HG02884 (cell line): Measurements from ENCODE around the gene CSDE1.

Experiments
- ATAC-seq: cut with Tn5 transposase; IDR thresholded peaks from one replicate; pipeline ENCODE4 v1.9.1; 2021; ENCODE audit warnings: mild to moderate bottlenecking, moderate library complexity; ENCODE audit not compliant: unreplicated experiment

Gene CSDE1

DNA sequence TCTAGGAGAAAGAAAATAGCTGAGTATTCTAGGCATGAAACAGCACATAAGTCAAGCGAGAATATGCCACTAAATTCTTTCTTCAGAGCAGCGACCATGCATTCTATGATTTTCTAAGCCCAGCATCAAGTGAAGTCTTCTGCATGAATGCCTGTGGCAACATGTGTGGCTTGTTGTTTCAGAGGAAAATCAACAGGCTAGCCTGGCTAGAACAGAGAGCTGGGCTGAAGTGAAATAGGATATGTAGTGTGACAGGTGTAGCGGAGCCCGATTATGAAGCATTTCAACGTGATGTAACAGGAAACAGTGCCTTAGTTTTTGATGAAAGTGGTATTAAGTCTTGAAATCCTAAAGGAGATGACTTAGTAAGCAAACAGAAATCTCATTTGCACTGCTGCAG is 7.0 kb downstream of the CSDE1 start:
- no peak for ATAC-seq

DNA sequence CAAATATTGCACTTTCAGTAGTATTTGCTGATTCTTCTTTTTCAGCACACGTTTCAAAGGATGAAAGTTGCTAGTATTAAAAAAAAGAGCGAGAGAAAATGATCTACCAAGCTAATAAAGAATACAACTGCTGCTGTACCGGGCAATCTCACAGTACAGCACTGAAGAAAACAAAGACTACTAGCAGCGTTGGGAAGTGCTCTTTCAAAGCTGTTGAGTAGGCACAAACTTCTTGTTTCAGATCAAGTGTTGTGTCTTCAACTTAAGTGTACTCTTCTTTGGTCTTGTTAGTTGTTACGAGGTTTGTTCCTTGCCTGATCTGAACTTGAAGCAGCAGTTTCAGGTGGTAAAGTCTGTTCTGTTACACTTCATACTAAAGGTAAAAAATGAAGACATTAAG is 7.9 kb downstream of the CSDE1 start:
- no peak for ATAC-seq

DNA sequence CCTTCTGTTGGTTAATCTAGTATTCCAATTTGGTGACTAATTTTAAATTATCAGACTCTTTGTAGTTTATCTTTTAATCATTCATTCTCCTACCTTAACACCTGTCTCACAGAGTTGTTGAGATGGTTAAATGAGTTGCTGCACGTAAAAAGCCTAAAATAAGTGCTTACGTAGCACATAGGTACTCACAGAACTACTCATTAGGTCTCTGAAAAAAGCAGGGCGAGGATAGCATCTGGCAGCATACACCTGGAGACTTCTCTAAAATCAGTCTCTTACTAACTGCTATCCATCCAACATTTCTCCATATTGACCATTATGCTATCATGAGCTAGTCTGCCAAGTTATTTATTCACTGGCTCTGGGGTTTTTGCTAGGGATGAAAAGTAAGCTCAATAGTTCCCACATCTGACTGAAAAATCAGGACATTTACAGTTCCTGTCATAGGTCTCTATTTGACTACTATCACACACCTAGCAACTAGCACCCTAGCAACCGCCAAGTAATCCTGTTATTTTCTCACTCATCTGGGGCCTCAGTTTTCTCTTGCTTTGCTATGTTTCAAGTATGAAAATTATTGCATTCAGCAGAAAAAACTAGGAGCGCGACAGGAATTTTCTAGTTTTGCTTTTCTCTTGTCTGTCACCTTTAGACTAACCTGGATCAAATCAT is 11.2 kb downstream of the CSDE1 start:
- no peak for ATAC-seq

DNA sequence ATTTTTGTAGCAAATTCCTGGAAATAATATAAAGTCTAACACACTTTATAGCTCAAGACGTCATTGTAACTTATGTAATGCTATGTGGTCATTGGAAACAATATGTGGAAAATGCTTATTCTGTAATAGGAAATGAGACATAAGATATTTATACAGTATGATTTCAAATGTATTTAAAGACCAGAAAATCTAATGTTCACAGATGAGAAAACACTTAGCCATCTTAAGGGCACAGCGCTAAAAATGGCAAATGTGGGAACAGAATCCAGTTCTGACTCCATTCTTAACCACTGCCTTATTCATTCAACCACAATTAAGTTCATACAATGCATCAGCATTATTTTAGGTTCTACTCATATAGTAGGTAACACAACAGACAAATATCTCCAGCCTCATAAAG is 12.5 kb downstream of the CSDE1 start:
- no peak for ATAC-seq

DNA sequence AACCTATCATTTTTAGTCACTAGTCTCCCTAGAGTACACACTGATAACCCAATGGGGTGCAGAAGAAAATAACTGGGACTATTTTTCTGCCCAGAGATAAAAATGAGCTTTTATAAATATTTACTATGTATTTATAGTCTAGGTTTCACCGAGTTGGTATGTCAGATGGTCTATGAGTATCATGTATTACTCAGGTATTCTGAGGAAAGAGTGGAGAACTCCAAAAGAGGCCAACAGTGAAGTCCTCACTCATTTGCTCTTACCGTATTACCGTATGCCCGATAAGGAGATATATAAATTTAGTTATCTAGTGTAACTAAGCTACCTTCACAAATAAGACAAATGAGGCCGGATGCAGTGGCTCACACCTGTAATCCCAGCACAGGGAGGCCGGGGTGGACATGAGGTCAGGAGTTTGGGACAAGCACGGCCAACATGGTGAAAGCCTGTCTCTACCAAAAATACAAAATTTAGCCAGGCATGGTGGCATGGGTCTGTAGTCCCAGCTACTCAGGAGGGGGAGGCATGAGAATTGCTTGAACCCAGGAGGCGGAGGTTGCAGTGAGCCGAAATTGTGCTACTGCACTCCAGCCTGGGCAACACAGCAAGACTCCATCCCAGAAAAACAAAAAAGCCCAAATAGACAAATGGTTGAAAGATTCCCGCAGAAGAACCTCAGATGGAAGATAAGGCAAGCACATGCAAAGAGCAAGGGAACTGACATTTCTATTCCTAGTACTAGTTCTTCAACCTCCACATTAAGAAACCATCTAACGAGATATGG is 15.6 kb downstream of the CSDE1 start:
- ATAC-seq: no peak

DNA sequence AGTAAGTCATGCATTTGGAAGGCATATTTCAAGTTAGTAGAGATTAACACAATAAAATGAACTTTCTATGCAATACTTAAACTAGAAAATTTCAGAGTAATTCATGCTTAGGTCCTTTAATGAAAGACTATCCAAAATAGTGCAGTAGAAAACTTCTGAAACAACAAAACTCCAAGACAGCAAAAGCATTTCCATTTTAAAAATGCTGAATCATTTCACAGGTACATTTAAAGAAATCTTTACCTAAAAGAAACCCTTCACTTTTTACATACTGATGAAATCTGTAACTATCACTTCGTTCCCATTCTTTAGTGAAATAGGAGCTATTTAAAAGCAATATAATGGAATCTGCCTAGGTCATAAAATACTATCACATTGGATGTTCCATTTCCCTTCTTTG is 17.5 kb downstream of the CSDE1 start:
- ATAC-seq: no peak

DNA sequence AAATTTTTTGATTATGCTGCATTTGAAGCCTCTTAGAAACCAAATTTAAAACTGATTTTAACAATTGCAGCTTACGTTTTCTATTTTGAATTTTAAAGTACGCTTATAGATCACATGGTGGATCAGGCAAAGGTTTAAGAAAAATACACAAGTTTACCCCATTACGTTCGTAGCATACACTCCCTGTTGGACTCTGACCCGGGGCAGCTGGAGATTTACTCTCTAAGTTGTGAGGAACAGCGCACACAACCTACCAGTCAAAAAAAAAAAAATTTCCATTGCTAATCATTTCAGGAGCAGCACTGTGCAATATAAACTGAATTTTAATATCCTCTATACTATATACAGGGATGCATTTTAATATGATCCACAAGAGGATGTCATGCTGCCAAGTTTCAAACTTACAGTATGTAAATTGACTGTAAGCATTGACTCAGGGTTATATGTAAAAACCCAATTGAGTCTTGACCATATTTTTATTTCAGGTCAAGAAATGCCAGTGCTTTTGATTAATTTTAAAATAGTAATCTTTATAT is 20.4 kb downstream of the CSDE1 start:
- ATAC-seq: no peak

DNA sequence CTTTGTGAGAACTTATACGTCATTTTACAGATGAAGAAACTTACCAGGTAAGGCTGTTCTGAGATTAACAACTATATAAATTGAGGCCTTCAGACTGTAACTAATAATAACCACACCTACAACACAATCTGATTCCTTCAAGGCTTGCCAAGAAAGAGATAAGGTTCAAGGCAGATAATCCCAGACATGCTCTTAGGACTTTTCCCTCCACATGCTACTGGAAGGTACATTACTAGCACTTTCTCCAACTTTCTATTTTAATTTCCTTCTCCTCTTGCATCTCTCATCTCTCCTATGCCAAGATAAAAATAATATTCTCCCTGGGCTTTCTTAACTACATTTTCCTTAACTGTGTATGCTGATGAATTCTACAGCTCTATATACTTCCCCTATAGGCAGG is 22.3 kb downstream of the CSDE1 start:
- no peak for ATAC-seq

DNA sequence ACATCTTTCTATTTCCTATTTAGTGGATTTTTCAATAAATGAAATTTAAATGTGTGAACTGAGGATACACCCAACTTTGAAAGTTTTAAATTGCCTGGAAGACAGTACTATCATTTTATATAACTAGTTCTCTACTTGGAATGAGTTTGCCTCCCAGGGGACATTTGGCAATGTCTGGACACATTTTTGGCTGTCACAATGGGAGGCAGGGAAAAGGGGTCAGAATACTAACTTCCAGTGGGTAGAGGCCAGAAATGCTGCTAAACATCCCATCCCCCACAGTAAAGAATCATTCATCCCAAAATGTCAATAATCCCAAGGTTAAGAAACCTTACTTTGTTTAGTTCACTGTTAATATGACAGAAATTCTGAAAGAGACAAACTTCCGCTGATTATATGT is 28.0 kb downstream of the CSDE1 start:
- no peak for ATAC-seq

DNA sequence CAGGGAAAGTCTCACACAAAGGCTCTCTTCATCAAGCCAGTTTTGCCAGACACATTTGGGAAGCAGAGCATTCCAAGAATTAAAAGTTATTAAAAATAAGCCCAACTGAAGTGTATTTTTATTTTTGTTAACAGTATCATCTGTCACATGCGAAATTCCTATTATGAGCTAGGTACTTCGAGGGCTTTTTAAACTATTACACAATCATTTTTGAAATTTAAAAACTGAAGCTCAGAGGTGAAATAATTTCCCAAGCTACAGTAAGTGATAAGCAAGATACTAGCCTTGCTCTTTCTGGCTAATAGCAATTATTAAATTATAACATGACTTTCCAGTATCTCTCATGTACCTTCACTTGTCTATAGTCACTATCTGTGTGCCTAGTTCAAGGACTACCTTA is 29.2 kb downstream of the CSDE1 start:
- no peak for ATAC-seq

DNA sequence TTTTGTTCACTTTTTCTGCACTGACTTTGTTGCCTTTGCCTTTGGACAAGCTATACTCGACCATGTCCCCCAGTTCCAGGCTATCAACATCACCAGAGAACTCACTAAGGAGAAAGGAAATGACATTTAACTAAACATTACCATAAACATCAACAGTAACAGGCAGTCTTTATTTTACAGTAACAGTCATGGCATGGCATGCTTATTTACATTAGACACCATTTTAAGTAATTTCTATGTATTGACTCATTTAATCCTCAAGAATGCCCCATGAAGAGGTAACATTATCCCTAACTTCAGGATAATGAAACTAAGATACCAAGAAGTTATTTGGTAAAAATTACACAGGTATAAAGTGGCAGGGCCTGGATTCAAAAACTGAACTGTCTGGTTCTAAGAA is 32.6 kb downstream of the CSDE1 start:
- no peak for ATAC-seq

DNA sequence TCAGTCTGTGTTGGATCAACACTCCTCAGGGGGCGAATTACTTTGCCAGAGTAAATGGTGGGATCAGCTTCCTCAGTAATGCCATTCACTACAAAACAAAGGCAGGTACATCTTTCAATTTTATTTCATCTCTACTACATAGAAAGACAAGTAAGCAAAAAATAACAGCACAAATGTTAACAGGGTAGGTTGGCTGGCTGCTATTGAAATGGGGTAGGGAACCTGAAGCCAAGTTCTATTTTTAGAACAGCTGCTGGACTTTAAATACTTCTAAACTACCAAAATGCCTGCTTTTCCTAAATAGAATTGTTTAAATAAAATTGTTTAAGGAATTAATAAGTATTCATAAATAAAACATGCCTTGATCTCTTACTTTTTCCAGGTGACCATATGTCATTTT is 33.9 kb downstream of the CSDE1 start:
- no peak for ATAC-seq

DNA sequence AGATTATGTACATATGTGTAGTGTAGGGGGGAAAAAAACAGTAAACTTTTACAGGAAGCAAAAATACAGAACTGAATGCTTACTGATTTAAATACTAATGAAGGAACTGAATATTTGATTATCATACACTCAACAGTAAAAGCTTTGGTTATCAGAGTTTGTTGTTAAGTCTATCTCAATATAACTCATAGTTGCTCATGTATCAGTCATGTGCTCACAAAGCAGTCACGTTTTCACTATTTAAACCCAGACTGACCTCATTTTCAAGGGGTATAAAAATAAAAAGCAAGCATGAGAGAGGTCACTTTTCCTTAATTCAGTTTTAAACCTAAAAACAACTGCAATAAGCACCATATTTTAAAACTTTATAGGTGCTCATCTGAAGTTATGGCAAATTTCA is 34.3 kb downstream of the CSDE1 start:
- no peak for ATAC-seq

DNA sequence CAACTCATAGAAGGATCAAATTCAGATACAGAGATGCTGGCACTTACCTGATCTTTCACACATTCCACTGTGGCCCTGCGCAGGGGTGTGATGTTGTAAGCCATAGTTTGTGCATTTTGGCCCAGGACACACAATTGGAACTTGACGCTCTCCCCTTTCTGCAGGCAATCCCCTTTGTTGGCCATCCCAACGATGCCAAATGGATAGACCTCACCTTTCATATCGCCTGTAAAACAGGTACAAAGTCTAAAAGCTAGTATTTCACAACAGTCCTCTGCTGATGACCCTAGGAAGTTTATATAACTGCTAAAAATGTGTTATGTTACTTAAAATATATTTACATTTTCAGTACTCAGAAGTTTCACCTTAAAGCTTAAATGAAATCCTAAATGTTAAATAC is 37.3 kb downstream of the CSDE1 start:
- no peak for ATAC-seq

DNA sequence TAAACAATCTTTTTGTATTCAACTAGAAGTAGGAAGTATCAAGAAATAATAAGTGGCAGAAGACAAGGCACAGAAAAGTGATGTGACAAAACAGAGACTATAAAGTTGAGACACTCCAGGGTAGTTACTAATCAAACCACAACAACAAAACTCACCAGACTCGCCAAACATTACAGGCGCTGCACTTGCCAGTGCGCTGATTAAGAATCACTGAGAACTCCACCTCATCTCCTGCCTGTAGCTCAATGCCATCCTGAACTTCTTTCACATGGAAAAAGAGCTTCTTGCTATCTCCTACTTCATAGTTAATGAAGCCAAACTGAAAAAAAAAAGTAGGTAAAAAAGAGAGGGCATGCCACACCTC is 38.4 kb downstream of the CSDE1 start:
- no peak for ATAC-seq

DNA sequence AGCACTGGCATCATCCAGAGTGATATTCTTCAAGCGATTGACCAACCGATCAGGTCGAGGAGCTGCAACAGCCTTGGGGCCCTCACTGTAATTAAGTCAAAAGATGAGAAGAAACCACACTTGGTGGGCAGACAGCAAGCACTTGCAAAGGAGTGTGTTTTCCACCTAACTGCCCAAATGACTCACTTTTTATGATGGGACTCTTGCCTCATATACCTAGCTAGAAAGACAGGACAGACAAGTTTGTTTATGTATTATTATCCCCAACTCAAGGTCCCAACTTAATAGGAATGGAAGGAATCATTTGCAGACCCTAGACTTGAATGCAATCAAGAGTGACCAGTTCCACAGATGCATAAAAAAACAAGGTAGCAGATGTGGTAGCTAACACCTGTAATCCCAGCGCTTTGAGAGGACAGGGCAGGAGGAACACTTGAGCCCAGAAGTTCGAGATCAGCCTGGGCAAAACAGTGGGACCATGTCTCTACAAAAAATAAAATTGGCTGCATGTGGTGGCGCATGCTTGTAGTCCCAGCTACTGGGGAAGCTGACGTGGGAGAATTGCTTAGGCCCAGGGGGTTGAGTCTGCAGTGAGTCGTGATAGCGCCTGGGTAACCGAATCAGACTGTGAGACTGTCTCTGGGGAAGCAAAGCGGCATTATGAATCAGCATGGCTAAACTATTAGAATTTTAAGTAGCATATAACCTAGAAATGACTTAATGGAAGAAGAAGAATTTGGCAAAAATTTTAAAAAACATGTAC is 38.9 kb downstream of the CSDE1 start:
- no peak for ATAC-seq

DNA sequence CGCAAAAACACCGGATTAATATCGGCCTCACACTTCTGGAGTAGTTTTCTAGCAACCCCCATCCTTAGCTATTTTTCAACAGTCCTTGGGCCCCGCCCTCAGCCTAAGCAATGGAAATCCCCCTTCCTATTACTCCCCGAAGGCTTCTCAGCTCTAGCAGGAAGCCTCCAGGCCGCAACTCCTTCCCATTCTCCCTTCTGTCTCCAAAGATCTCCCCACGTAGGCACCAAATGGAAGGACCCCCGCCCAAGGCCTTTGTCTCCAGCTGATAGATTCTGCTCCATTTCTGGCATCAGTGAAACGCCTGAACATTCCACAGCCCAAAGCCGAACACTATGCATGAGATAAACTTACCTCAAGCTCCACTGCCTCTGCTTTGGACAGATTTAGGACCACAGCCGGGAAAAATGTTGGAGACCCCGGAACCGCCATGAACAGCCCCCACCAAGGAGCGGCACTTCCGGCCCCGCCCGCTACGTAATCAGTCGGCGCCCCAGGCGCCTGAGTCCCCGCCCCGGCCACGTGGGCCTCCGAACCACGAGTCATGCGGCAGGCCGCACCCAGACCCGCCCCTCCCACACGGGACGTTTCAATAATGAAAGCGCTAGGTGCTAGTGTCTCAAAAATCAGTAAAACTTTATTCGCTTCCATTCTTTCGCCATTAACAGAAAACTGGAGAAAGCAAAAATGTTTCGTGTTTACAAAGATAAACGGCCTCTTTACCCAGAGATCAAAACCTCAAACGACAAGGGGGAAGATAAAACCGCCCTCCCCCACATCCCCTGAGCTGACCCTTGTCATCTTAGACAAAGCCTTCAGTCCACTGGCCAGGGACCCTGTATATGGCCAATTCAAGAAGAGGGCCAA is 41.2 kb downstream of the CSDE1 start, which contains the start of gene NRAS:
Gene NRAS, minus strand, starts transcription at position 468 of the 867 bp plus-strand sequence. CDS start 611 bp downstream, outside the sequence.
- peak; percentile 98 for ATAC-seq

DNA sequence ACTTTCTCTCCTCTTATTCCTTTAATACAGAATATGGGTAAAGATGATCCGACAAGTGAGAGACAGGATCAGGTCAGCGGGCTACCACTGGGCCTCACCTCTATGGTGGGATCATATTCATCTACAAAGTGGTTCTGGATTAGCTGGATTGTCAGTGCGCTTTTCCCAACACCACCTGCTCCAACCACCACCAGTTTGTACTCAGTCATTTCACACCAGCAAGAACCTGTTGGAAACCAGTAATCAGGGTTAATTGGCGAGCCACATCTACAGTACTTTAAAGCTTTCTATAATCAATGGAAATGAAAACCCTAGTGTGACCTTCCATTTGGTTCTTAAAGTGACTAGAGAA is 41.9 kb downstream of the CSDE1 start:
- ATAC-seq: no peak

DNA sequence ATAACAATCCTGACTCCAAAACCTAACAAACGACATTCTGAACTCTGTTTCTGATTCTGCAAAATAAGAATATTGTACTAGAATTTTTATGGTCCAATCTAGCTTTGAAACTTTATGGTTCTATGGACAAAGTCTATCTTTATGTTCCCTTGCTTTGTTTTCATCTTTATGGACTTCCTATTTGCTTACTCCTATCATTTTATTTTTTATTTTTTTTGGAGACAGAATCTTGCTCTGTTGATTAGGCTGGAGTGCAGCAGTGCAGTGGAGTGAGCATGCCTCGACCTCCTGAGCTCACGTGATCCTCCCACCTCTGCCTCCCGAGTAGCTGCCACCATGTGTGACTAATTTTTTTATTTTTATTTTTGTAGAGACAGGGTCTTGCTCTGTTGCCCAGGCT is 44.8 kb downstream of the CSDE1 start:
- ATAC-seq: no peak

DNA sequence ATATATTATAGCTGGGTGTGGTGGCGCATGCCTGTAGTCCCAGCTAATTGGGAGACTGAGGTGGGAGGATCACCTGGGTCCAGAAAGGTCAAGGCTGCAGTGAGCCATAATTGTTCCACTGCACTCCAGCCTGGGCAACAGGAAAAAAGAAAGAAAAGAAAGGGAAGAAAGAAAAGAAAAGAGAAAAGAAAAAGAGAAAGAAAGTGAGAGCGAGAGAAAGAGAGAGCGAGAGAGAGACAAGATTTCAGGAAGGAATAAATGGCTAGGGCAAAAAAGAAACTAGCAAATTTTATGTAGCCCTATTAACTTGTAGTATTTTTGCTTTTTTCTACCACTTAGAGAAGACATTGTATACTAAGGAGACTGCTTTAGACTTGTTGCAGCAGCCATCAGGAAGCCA is 47.4 kb downstream of the CSDE1 start:
- ATAC-seq: no peak

DNA sequence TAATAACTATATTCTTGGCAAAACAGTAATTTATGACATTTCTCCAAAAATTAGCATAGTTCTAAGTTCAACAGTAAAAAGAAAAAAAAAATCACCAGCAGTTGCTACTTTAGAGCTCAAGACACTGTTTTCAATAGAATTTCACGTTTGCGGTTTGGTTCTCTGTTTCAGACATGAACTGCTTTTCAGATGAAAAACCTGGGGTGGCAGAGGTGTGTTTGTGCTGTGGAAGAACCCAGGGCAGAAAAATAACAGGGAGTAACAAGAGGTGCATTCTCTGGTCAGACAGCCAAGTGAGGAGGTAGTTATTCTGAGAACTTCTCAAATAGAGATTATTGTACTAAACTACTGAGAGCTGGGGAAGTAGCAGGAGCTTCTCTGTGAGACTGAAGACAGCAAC is 50.2 kb downstream of the CSDE1 start:
- ATAC-seq: no peak
